Measurements from ENCODE around the gene CDCA5. TPM values are rescaled to one million over a fixed set of nuclear protein-coding genes. Genes with fewer than 3 reads are reported as not detected.

The CDCA5 gene
- total and polyA plus RNA-seq, 2 donors: 2.2 to 26.8 TPM

GRCh38 chr11:65085446-65085845 is 1.6 kb upstream of the CDCA5 start:
- no peak overlapping the region for H3K27ac ChIP-seq (ENCODE audit: low read depth in 1 of 2, low read length in 1 of 2)
- H3K4me3 ChIP-seq (ENCODE audit: low read length in 2 of 2): no peak overlapping the region
- no peak for DNase-seq (ENCODE audit: low read depth in 6 of 9, low spot score in 9 of 9)
- H3K36me3 ChIP-seq (ENCODE audit: control insufficient read depth in 2 of 2, insufficient read depth in 2 of 2, low read length in 1 of 2): peaks cover 46 to 58% of the 10 kb centered on the region in 2 donors
- WGBS: 96% methylated on average over 4 of the region's 4 CpGs
- H3K9me3 ChIP-seq (ENCODE audit: control insufficient read depth in 2 of 2, insufficient read depth in 1 of 2, low read length in 1 of 2): peaks cover 0 to 2% of the 10 kb centered on the region in 2 donors
- peaks cover 14 to 31% of the 10 kb centered on the region in 2 donors for H3K4me1 ChIP-seq (ENCODE audit: control insufficient read depth in 2 of 2, insufficient read depth in 2 of 2, low read length in 2 of 2)
- no peaks in the 10 kb centered on the region for H3K27me3 ChIP-seq (ENCODE audit: control insufficient read depth in 2 of 2, insufficient read depth in 1 of 2, low read length in 1 of 2)

GRCh38 chr11:65084598-65085375 is 947 bp upstream of the CDCA5 start:
- Histone ChIP-seq H3K4me3 (ENCODE audit: low read length in 2 of 2) (peak overlapping the region; percentile 73 to 98), H3K27me3 (ENCODE audit: control insufficient read depth in 2 of 2, insufficient read depth in 1 of 2, low read length in 1 of 2) (no peaks in the 10 kb centered on the region), H3K36me3 (ENCODE audit: control insufficient read depth in 2 of 2, insufficient read depth in 2 of 2, low read length in 1 of 2) (peaks cover 46 to 62% of the 10 kb centered on the region in 2 donors), H3K9me3 (ENCODE audit: control insufficient read depth in 2 of 2, insufficient read depth in 1 of 2, low read length in 1 of 2) (peaks cover 0 to 2% of the 10 kb centered on the region in 2 donors), H3K4me1 (ENCODE audit: control insufficient read depth in 2 of 2, insufficient read depth in 2 of 2, low read length in 2 of 2) (peaks cover 14 to 31% of the 10 kb centered on the region in 2 donors), H3K27ac (ENCODE audit: low read depth in 1 of 2, low read length in 1 of 2) (peak overlapping the region; percentile 86 to 94)
- 57% methylated on average over 23 of the region's 23 CpGs for WGBS
- DNase-seq (ENCODE audit: low read depth in 6 of 9, low spot score in 9 of 9): no peak

DNA sequence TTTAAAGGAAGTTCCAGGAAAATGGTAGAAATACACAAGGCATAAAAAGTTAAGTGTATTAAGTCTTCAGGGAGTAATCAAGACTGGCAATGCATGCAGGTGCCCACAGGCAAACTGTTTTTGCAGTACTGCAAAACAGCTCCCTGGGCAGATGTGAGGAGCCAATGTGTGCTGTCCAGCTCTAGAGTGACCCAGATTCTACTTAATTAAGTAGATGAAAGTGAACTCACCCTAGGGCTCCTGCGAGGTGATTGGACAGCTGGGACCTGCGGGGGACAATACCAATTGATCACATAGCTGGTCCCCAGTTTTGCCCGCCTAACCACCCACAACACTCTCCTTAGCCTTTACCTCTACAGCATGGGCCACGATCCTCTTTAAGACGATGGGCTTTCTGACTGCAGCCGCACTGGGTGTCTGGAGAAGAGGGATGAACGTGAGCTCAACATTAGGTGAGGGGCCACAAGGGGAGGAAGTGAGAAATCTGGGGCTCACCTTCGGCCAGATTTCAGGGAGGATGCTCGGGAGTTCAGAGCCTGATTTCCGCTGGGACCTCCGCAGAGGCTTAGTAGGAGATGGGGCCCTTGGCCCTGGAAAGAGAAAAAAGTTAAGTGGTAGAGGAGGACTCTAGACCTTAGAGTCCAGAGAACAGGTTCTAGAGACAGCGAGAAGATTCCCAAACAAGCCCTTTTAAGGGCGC is 556 bp downstream of the CDCA5 start:
- 8% methylated on average over 13 of the region's 13 CpGs for WGBS
- peaks cover 47 to 67% of the 10 kb centered on the region in 2 donors for H3K36me3 ChIP-seq (ENCODE audit: control insufficient read depth in 2 of 2, insufficient read depth in 2 of 2, low read length in 1 of 2)
- peak overlapping the region; percentile 49 to 86 for H3K27ac ChIP-seq (ENCODE audit: low read depth in 1 of 2, low read length in 1 of 2)
- no peaks in the 10 kb centered on the region for H3K9me3 ChIP-seq (ENCODE audit: control insufficient read depth in 2 of 2, insufficient read depth in 1 of 2, low read length in 1 of 2)
- peak overlapping the region; percentile 73 to 98 for H3K4me3 ChIP-seq (ENCODE audit: low read length in 2 of 2)
- peak in 2 of 9 donors; percentile 6 to 21 for DNase-seq (ENCODE audit: low read depth in 6 of 9, low spot score in 9 of 9)
- peaks cover 14 to 40% of the 10 kb centered on the region in 2 donors for H3K4me1 ChIP-seq (ENCODE audit: control insufficient read depth in 2 of 2, insufficient read depth in 2 of 2, low read length in 2 of 2)
- H3K27me3 ChIP-seq (ENCODE audit: control insufficient read depth in 2 of 2, insufficient read depth in 1 of 2, low read length in 1 of 2): no peaks in the 10 kb centered on the region

- WGBS: 98% methylated on average over 9 of the region's 9 CpGs
- no peak for DNase-seq (ENCODE audit: low read depth in 6 of 9, low spot score in 9 of 9)
Observed at GRCh38 chr11:65078786-65079342, 5.0 kb downstream of the CDCA5 start.

GRCh38 chr11:65078151-65078550 is 5.7 kb downstream of the CDCA5 start:
- Histone ChIP-seq H3K9me3 (ENCODE audit: control insufficient read depth in 2 of 2, insufficient read depth in 1 of 2, low read length in 1 of 2) (no peaks in the 10 kb centered on the region), H3K27me3 (ENCODE audit: control insufficient read depth in 2 of 2, insufficient read depth in 1 of 2, low read length in 1 of 2) (no peaks in the 10 kb centered on the region), H3K27ac (ENCODE audit: low read depth in 1 of 2, low read length in 1 of 2) (peak overlapping the region in 1 of 2 donors; percentile 3), H3K36me3 (ENCODE audit: control insufficient read depth in 2 of 2, insufficient read depth in 2 of 2, low read length in 1 of 2) (peaks cover 34 to 55% of the 10 kb centered on the region in 2 donors), H3K4me3 (ENCODE audit: low read length in 2 of 2) (no peak overlapping the region), H3K4me1 (ENCODE audit: control insufficient read depth in 2 of 2, insufficient read depth in 2 of 2, low read length in 2 of 2) (peaks cover 1 to 24% of the 10 kb centered on the region in 2 donors)
- DNase-seq (ENCODE audit: low read depth in 6 of 9, low spot score in 9 of 9): peak in 8 of 9 donors; percentile 37 to 80 (median 54)
- WGBS: 67% methylated on average over 3 of the region's 3 CpGs

More at GRCh38 chr11:65078786-65079342, 5.0 kb downstream of the CDCA5 start:
- H3K4me1 ChIP-seq (ENCODE audit: control insufficient read depth in 2 of 2, insufficient read depth in 2 of 2, low read length in 2 of 2): peaks cover 7 to 30% of the 10 kb centered on the region in 2 donors
- peak overlapping the region in 1 of 2 donors; percentile 3 for H3K27ac ChIP-seq (ENCODE audit: low read depth in 1 of 2, low read length in 1 of 2)
- no peaks in the 10 kb centered on the region for H3K27me3 ChIP-seq (ENCODE audit: control insufficient read depth in 2 of 2, insufficient read depth in 1 of 2, low read length in 1 of 2)
- H3K4me3 ChIP-seq (ENCODE audit: low read length in 2 of 2): no peak overlapping the region
- peaks cover 34 to 55% of the 10 kb centered on the region in 2 donors for H3K36me3 ChIP-seq (ENCODE audit: control insufficient read depth in 2 of 2, insufficient read depth in 2 of 2, low read length in 1 of 2)
- no peaks in the 10 kb centered on the region for H3K9me3 ChIP-seq (ENCODE audit: control insufficient read depth in 2 of 2, insufficient read depth in 1 of 2, low read length in 1 of 2)

DNA sequence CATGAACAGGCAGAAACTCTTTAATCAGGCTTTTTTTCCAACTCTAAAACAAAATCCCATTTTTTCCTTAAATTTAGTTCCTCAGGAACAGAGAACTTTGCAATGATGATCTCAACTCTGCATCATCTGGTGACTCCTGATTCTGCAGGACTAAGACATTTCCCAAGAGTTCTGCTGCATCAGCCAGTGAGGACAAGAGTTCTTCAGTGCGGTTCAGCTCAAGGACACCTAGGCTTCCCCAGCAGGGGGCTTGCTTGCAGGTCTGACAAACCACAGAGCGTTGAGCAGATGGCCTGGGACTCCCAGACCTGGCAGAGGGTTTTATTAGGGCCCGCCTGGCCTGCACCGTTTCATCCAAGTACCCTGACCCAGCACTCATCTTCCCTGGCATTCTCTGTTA is 6.4 kb downstream of the CDCA5 start:
- DNase-seq (ENCODE audit: low read depth in 6 of 9, low spot score in 9 of 9): no peak
- Histone ChIP-seq H3K4me3 (ENCODE audit: low read length in 2 of 2) (no peak overlapping the region), H3K27ac (ENCODE audit: low read depth in 1 of 2, low read length in 1 of 2) (no peak overlapping the region), H3K36me3 (ENCODE audit: control insufficient read depth in 2 of 2, insufficient read depth in 2 of 2, low read length in 1 of 2) (peaks cover 34 to 51% of the 10 kb centered on the region in 2 donors), H3K9me3 (ENCODE audit: control insufficient read depth in 2 of 2, insufficient read depth in 1 of 2, low read length in 1 of 2) (no peaks in the 10 kb centered on the region), H3K27me3 (ENCODE audit: control insufficient read depth in 2 of 2, insufficient read depth in 1 of 2, low read length in 1 of 2) (no peaks in the 10 kb centered on the region), H3K4me1 (ENCODE audit: control insufficient read depth in 2 of 2, insufficient read depth in 2 of 2, low read length in 2 of 2) (peaks cover 0 to 18% of the 10 kb centered on the region in 2 donors)
- WGBS: 98% methylated on average over 4 of the region's 4 CpGs

DNA sequence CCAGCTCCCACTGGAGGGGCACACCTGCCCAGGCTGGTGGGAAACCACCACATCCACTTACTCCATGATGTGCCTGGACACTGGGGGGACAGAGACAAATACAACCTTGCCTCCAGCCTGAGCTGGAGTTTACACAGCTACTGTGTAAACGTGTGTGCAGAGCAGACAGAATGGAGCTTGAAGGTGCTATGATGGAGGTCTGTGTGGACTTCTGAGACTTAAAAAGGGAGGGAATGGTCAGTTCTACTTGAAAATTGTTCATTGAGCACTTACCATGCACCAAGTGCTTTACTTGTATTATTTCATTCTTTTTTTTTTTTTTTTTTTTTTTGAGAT is 11.2 kb downstream of the CDCA5 start:
- no peak for DNase-seq (ENCODE audit: low read depth in 6 of 9, low spot score in 9 of 9)
- 92% methylated on average over 1 of the region's 1 CpG for WGBS
- Histone ChIP-seq H3K4me1 (ENCODE audit: control insufficient read depth in 2 of 2, insufficient read depth in 2 of 2, low read length in 2 of 2) (peaks cover 0 to under 1% of the 10 kb centered on the region in 2 donors), H3K9me3 (ENCODE audit: control insufficient read depth in 2 of 2, insufficient read depth in 1 of 2, low read length in 1 of 2) (no peaks in the 10 kb centered on the region), H3K27me3 (ENCODE audit: control insufficient read depth in 2 of 2, insufficient read depth in 1 of 2, low read length in 1 of 2) (no peaks in the 10 kb centered on the region), H3K4me3 (ENCODE audit: low read length in 2 of 2) (no peak overlapping the region), H3K36me3 (ENCODE audit: control insufficient read depth in 2 of 2, insufficient read depth in 2 of 2, low read length in 1 of 2) (peaks cover 17 to 18% of the 10 kb centered on the region in 2 donors), H3K27ac (ENCODE audit: low read depth in 1 of 2, low read length in 1 of 2) (no peak overlapping the region)

DNA sequence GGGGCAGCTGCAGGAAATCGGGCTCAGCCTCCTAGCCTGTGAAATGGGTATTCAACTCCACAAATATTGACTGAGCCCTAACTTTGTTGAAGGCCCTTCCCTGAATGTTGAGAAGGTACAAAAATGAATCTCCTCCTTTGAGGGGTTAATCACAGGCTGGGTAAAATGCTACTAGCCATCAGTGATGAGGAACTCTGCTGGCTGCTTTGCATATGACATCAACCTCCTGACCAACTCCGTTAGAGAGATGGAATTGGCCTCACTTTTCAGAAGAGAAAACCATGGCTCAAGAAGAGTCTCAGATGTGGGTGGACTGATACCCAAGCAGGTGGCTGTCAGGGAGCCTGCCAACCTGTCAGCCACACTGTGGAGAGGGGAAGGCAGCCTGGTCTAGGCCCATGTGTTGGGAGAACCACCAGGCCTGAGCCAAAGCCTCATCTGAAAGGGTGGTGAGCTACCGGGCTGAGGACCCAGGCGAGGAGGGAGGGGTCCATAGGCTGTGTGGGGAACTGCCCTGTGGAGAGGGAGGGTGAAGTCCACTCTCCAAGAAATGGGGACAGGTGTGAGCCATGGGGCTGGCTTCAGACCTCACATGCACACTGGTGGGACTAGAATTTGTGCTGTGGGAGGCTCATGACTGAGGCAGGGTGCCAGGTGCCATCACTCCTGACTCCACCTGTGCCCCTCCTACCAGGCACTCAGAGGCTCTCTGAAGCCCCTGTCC is 11.8 kb downstream of the CDCA5 start:
- Histone ChIP-seq H3K4me1 (ENCODE audit: control insufficient read depth in 2 of 2, insufficient read depth in 2 of 2, low read length in 2 of 2) (peaks cover 0 to 2% of the 10 kb centered on the region in 2 donors), H3K36me3 (ENCODE audit: control insufficient read depth in 2 of 2, insufficient read depth in 2 of 2, low read length in 1 of 2) (peaks cover 11 to 12% of the 10 kb centered on the region in 2 donors), H3K27me3 (ENCODE audit: control insufficient read depth in 2 of 2, insufficient read depth in 1 of 2, low read length in 1 of 2) (no peaks in the 10 kb centered on the region), H3K27ac (ENCODE audit: low read depth in 1 of 2, low read length in 1 of 2) (no peak overlapping the region), H3K9me3 (ENCODE audit: control insufficient read depth in 2 of 2, insufficient read depth in 1 of 2, low read length in 1 of 2) (no peaks in the 10 kb centered on the region), H3K4me3 (ENCODE audit: low read length in 2 of 2) (no peak overlapping the region)
- WGBS: 92% methylated on average over 4 of the region's 4 CpGs
- DNase-seq (ENCODE audit: low read depth in 6 of 9, low spot score in 9 of 9): no peak
